RWPE1 (cell line): Measurements from ENCODE around the gene ADSL.

ENCODE experiments used
- CTCF ChIA-PET: fragments of 350-600 bp; sonication (Branson Sonifier 250); formaldehyde crosslinking; extraction: SDS; loops from one replicate; lab custom pipeline; 2021; lab: Yijun Ruan, JAX
- POLR2A ChIA-PET: fragments of 400-600 bp; formaldehyde crosslinking; extraction: SDS; loops from one replicate; lab custom pipeline; 2020; ENCODE audit warnings: antibody characterized with exemption; ENCODE audit not compliant: low non-redundant PET; lab: Yijun Ruan, JAX
- DNase-seq: peaks from one replicate; pipeline ENCODE4 v3.0.0; 2012; ENCODE audit warnings: low spot score
- H3K27ac ChIP-seq: fragments of 450-650 bp; 2 replicates; pipeline ENCODE4 v1.5.1; 2017
- CTCF ChIP-seq: fragments of 450-650 bp; conservative IDR thresholded peaks from 2 replicates; pipeline ENCODE4 v1.5.1; 2017; ENCODE audit warnings: low read depth, mild to moderate bottlenecking

ADSL gene

GRCh38 chr22:40396882-40397281 lies 50.6 kb downstream of the ADSL start:
- DNase-seq: peak; percentile 69
- no peak overlapping the region; the same call in 1 of the 2 replicates for H3K27ac ChIP-seq
- POLR2A ChIA-PET: no interaction called here
- TF ChIP-seq CTCF: no peak
- CTCF ChIA-PET: interaction anchor here (0.7 kb wide), 1 partner anchor 228 kb away, joined by 4 read pairs; no protein-coding TSS in a partner anchor

- TF ChIP-seq CTCF: no peak
- ChIA-PET POLR2A (no interaction called here), CTCF (interaction anchor here (0.7 kb wide), 1 partner anchor 227 kb away, joined by 4 read pairs; no protein-coding TSS in a partner anchor)
- H3K27ac ChIP-seq: peak overlapping the region; percentile 38; the same call in 1 of the 2 replicates
- DNase-seq: no peak
Observed at GRCh38 chr22:40397396-40397795, 51.1 kb downstream of the ADSL start.

- ChIA-PET CTCF (interaction anchor here (0.5 to 1.3 kb wide), 2 partner anchors 10 to 865 kb away, joined by 3 to 9 read pairs; no protein-coding TSS in a partner anchor), POLR2A (no interaction called here)
- DNase-seq: no peak
- no peak for TF ChIP-seq CTCF
- no peak overlapping the region for H3K27ac ChIP-seq
Observed at GRCh38 chr22:40399621-40400020, 53.3 kb downstream of the ADSL start.

GRCh38 chr22:40400159-40400558 lies 53.9 kb downstream of the ADSL start:
- H3K27ac ChIP-seq: no peak overlapping the region
- ChIA-PET POLR2A (no interaction called here), CTCF (no interaction called here)
- no peak for DNase-seq
- TF ChIP-seq CTCF: no peak

- ChIA-PET POLR2A (no interaction called here), CTCF (no interaction called here)
- H3K27ac ChIP-seq: peak overlapping the region; percentile 1; the same call in 1 of the 2 replicates
- TF ChIP-seq CTCF: no peak
- no peak for DNase-seq
Observed at GRCh38 chr22:40401532-40401931, 55.2 kb downstream of the ADSL start.

- CTCF ChIA-PET: no interaction called here
- POLR2A ChIA-PET: no interaction called here
- H3K27ac ChIP-seq: no peak overlapping the region
Observed at GRCh38 chr22:40401981-40402406, 55.7 kb downstream of the ADSL start.

More at GRCh38 chr22:40401981-40402406, 55.7 kb downstream of the ADSL start:
- TF ChIP-seq CTCF: no peak
- no peak for DNase-seq
